Mucosa of stomach (tissue), 1 donor: ENCODE measurements around the gene ARHGEF11.

Source experiments
- H3K27me3 ChIP-seq: one replicate; pipeline ENCODE4 v1.7.0; 2013; ENCODE audit warnings: mild to moderate bottlenecking, low read length; ENCODE audit not compliant: control insufficient read depth, insufficient read depth
- H3K36me3 ChIP-seq: one replicate; pipeline ENCODE4 v1.7.0; 2013; ENCODE audit warnings: low read length; ENCODE audit not compliant: control insufficient read depth, insufficient read depth
- H3K4me1 ChIP-seq: one replicate; pipeline ENCODE4 v1.7.0; 2013; ENCODE audit warnings: mild to moderate bottlenecking, low read length; ENCODE audit not compliant: control insufficient read depth, insufficient read depth
- H3K4me3 ChIP-seq: one replicate; pipeline ENCODE4 v1.7.0; 2013; ENCODE audit warnings: low read length
- H3K9ac ChIP-seq: one replicate; pipeline ENCODE4 v1.7.0; 2013; ENCODE audit warnings: mild to moderate bottlenecking, low read length, moderate library complexity
- H3K9me3 ChIP-seq: one replicate; pipeline ENCODE4 v1.7.0; 2013; ENCODE audit warnings: mild to moderate bottlenecking, low read length, moderate library complexity; ENCODE audit not compliant: control insufficient read depth
- donor health status: Pancreatic carcinoma.

Gene ARHGEF11

GRCh38 chr1:156924478-156925153 lies 120.9 kb downstream of the ARHGEF11 start:
- Histone ChIP-seq H3K36me3 (no peaks in the 10 kb centered on the region), H3K4me3 (no peak overlapping the region), H3K27me3 (peaks cover 98% of the 10 kb centered on the region), H3K4me1 (peaks cover 20% of the 10 kb centered on the region), H3K9ac (no peak overlapping the region), H3K9me3 (no peaks in the 10 kb centered on the region)

DNA sequence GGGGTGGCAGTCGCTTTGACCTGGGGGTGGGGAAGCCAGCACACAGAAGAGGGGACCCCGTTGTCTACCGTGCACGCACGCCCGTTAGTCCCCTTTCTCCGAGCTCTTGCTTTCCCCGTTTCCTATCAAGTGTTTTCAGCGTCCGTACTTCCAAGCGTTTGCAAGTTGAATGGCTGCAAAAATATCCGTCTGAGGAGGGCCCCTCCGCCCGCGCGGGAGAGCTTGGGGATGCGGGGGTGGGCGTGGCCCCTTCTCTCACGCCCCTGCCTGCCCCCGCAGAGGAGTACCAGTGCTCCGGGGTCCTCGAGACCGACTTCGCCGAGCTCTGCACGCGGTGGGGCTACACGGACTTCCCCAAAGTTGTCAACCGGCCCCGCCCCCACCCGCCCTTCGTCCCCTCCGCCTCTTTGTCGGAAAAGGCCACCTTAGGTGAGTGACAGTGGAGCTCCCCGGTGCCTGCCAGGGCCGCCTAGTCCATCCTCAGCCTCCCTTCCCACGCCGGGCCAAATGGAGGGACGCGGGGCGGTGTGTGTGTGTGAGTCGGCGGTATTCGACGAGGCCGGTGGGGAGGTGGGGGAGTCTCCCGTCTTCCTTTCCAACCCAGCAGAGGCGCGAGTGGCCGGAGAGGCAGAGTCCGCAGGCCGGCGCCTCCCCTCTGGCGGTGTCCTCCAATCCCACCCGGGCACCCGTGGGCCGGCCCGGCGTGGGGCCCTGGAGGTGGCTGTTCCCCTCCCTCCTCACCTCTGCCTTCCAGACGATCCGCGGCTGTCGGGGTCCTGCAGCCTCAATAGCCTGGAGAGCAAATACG lies 121.7 kb downstream of the ARHGEF11 start:
- H3K9me3 ChIP-seq = no peaks in the 10 kb centered on the region
- no peak overlapping the region for H3K9ac ChIP-seq
- H3K27me3 ChIP-seq = peaks cover 92% of the 10 kb centered on the region
- no peak overlapping the region for H3K4me3 ChIP-seq
- no peaks in the 10 kb centered on the region for H3K36me3 ChIP-seq
- peaks cover 20% of the 10 kb centered on the region for H3K4me1 ChIP-seq

DNA sequence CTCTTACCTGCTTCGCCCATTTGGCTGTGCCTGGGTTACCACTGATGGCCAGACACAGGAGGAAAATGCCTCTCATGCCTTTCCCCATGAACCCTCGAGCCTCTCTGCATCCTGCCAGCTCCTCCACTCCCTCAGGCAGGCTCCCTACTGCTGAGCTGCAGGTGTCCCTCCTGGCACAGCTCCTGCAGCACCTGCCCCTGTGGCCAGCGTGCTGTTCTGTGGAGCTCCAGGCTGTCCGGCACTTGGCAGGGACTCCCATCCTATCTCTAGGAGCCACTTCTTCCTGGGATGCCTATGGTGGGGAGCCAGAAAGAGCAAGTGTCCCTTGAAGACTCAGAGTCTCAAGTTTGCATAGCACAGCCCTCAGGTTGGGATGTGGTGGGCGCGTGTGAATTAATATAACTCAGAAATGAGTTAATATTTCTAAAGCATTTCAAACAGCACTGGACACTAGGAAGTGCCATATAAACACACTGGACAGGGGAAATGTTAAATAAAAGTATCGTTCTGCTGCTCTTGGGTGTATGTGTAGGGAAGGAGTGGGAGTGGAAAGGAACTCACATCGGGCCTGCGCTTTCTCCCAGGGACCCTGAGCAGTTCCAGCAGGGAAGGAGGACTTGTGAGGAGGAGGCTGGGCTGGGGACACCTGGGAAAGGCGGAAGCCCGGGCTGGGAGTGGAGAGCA lies 122.4 kb downstream of the ARHGEF11 start:
- Histone ChIP-seq H3K9ac (no peak overlapping the region), H3K36me3 (no peaks in the 10 kb centered on the region), H3K27me3 (peaks cover 85% of the 10 kb centered on the region), H3K4me3 (no peak overlapping the region), H3K9me3 (no peaks in the 10 kb centered on the region), H3K4me1 (peaks cover 20% of the 10 kb centered on the region)

- Histone ChIP-seq H3K36me3 (no peaks in the 10 kb centered on the region), H3K27me3 (peaks cover 69% of the 10 kb centered on the region), H3K9ac (no peak overlapping the region), H3K4me1 (peaks cover 13% of the 10 kb centered on the region), H3K4me3 (no peak overlapping the region), H3K9me3 (no peaks in the 10 kb centered on the region)
Measured at GRCh38 chr1:156921053-156921529, 124.5 kb downstream of the ARHGEF11 start.

- Histone ChIP-seq H3K4me3 (no peak within 1 kb of the TSS), H3K4me1 (peaks cover 13% of the 10 kb centered on the region), H3K9me3 (no peaks in the 10 kb centered on the region), H3K36me3 (no peaks in the 10 kb centered on the region), H3K27me3 (peaks cover 64% of the 10 kb centered on the region), H3K9ac (no peak within 1 kb of the TSS)
Measured at GRCh38 chr1:156920233-156921052, 125.1 kb downstream of the ARHGEF11 start, which contains the start of gene LRRC71. LRRC71 (plus strand) TSS chr1:156920632; CDS start chr1:156920804, 172 bp downstream.

DNA sequence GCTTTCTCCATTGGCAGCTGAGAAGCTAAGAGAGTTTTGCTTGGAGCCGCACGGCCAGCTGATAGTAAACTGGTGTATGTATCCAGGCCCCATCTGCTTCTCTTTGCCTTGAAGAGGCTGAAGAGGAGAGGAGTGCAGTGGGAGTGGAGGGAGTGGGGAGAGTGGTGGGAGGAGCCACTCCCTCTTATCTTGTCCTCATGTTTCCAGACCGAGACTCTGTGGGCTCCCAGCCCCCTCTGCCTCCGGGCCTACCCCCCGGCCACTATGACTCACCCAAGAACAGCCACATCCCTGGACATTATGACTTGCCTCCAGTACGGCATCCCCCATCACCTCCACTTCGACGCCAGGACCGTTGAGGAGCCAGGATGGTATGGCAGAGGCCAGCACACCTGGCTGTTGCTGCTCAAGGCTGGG lies 131.1 kb downstream of the ARHGEF11 start:
- Histone ChIP-seq H3K36me3 (no peaks in the 10 kb centered on the region), H3K4me3 (no peak overlapping the region), H3K9me3 (no peaks in the 10 kb centered on the region), H3K27me3 (peaks cover 12% of the 10 kb centered on the region), H3K9ac (no peak overlapping the region), H3K4me1 (no peaks in the 10 kb centered on the region)

DNA sequence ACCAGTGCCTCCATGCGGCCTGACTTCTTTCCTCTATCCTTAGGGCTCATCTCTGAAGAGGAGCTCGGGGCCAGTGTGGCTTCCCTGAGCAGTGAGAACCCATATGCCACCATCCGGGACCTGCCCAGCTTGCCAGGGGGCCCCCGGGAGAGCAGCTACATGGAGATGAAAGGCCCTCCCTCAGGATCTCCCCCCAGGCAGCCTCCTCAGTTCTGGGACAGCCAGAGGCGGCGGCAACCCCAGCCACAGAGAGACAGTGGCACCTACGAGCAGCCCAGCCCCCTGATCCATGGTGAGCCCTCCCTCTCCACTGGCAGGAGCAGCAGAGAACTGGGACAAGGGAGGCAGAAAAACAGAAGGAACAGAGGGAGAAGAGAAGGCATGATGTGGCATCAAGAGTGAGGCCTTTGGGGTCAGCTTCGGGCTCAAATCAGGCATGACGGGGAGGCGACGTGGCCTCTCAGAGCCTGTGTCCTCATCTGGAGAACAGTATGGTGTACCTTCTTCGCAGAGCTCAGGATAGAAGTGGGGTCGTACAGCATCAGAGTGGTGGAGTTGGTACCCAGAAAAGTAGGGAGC lies 131.6 kb downstream of the ARHGEF11 start:
- H3K36me3 ChIP-seq = no peaks in the 10 kb centered on the region
- no peaks in the 10 kb centered on the region for H3K9me3 ChIP-seq
- no peaks in the 10 kb centered on the region for H3K4me1 ChIP-seq
- H3K9ac ChIP-seq = no peak overlapping the region
- H3K4me3 ChIP-seq = no peak overlapping the region
- peaks cover 18% of the 10 kb centered on the region for H3K27me3 ChIP-seq

GRCh38 chr1:156912861-156913808 lies 132.4 kb downstream of the ARHGEF11 start:
- peaks cover 7% of the 10 kb centered on the region for H3K4me1 ChIP-seq

GRCh38 chr1:156912310-156912709 lies 133.2 kb downstream of the ARHGEF11 start:
- no peak overlapping the region for H3K4me3 ChIP-seq
- H3K27me3 ChIP-seq = peaks cover 26% of the 10 kb centered on the region
- H3K4me1 ChIP-seq = peaks cover 12% of the 10 kb centered on the region
- no peak overlapping the region for H3K9ac ChIP-seq
- no peaks in the 10 kb centered on the region for H3K9me3 ChIP-seq
- H3K36me3 ChIP-seq = no peaks in the 10 kb centered on the region

More at GRCh38 chr1:156912861-156913808, 132.4 kb downstream of the ARHGEF11 start:
- Histone ChIP-seq H3K4me3 (no peak overlapping the region), H3K27me3 (peaks cover 25% of the 10 kb centered on the region), H3K9ac (no peak overlapping the region), H3K9me3 (no peaks in the 10 kb centered on the region), H3K36me3 (no peaks in the 10 kb centered on the region)

DNA sequence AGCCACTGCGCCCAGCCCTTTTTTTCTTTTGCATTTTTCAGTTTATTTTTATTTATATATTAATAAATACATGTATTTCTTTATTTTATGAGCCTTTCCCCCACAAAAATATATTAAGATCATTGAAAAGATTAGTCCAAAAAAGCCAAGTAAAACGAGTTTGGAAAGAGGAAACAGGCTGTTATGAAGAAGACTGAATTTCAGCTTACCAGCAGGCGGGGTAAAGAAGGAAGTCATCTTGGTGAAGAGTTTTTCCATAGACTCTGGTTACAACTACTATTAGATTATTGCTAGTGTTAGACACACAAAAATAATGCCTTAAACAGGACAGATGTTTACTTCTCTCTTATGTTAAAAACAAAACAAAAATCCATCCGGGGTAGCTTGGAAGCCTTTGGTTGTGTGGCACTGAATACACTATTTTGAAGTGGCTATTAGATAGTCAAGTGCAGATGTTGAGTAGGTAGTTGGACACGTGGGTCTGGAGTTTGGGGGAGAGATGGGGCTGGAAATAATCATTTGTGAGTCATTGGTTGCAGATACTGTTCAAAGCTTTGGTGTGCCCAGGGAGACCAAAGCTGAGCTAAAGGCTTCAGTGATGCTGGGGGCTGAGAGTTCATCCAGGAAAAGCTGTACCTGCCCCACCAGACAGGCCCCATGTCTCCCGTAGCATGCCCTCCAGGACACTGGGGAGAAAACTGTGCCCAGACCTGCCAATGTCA lies 133.8 kb downstream of the ARHGEF11 start:
- H3K36me3 ChIP-seq = no peaks in the 10 kb centered on the region
- H3K4me1 ChIP-seq = peaks cover 12% of the 10 kb centered on the region
- no peak overlapping the region for H3K4me3 ChIP-seq
- peaks cover 23% of the 10 kb centered on the region for H3K27me3 ChIP-seq
- H3K9me3 ChIP-seq = no peaks in the 10 kb centered on the region
- H3K9ac ChIP-seq = no peak overlapping the region
